ENCODE results near the gene SUB1.
"Not testable (repeated sequence)": the region's sequence is repeated elsewhere in the genome, so short reads cannot be mapped to it uniquely, and the experiment has no call there.

Gene SUB1

GRCh38 chr5:32566319-32567111 lies 18.8 kb upstream of the SUB1 start:
- Histone ChIP-seq H3K27ac (ENCODE audit: low read length) (no peak overlapping the region), H3K9ac (ENCODE audit: low read length) (no peak overlapping the region), H3K9me3 (ENCODE audit: insufficient read depth, low read length) (no peaks in the 10 kb centered on the region), H3K4me2 (ENCODE audit: low read length) (no peak overlapping the region), H3K36me3 (replicated peaks; ENCODE audit: low read depth, low read length) (no peaks in the 10 kb centered on the region), H4K20me1 (ENCODE audit: insufficient read depth, low read length) (no peaks in the 10 kb centered on the region), H3K4me1 (ENCODE audit: low read length) (no peaks in the 10 kb centered on the region), H3K79me2 (ENCODE audit: low read length) (no peaks in the 10 kb centered on the region), H3K4me3 (ENCODE audit: low read length) (no peak overlapping the region), H3K27me3 (ENCODE audit: low read depth, low read length) (peaks cover 27% of the 10 kb centered on the region), H2AFZ (ENCODE audit: low read depth, low read length) (no peak overlapping the region)
- no peak for TF ChIP-seq EZH2phosphoT487 (IDR thresholded peaks at IDR 0.05; ENCODE audit: low read depth)
- TF ChIP-seq, protein P1, sequence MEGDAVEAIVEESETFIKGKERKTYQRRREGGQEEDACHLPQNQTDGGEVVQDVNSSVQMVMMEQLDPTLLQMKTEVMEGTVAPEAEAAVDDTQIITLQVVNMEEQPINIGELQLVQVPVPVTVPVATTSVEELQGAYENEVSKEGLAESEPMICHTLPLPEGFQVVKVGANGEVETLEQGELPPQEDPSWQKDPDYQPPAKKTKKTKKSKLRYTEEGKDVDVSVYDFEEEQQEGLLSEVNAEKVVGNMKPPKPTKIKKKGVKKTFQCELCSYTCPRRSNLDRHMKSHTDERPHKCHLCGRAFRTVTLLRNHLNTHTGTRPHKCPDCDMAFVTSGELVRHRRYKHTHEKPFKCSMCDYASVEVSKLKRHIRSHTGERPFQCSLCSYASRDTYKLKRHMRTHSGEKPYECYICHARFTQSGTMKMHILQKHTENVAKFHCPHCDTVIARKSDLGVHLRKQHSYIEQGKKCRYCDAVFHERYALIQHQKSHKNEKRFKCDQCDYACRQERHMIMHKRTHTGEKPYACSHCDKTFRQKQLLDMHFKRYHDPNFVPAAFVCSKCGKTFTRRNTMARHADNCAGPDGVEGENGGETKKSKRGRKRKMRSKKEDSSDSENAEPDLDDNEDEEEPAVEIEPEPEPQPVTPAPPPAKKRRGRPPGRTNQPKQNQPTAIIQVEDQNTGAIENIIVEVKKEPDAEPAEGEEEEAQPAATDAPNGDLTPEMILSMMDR (IDR thresholded peaks at IDR 0.05; ENCODE audit: low read depth, low read length) = no peak

GRCh38 chr5:32571128-32571527 lies 14.2 kb upstream of the SUB1 start:
- no peak overlapping the region for H3K9ac ChIP-seq (ENCODE audit: low read length)
- peaks cover 24% of the 10 kb centered on the region for H3K4me1 ChIP-seq (ENCODE audit: low read length)
- no peaks in the 10 kb centered on the region for H3K79me2 ChIP-seq (ENCODE audit: low read length)
- H3K9me3 ChIP-seq (ENCODE audit: insufficient read depth, low read length) = no peaks in the 10 kb centered on the region
- H3K27ac ChIP-seq (ENCODE audit: low read length) = no peak overlapping the region
- H3K4me2 ChIP-seq (ENCODE audit: low read length) = no peak overlapping the region
- H3K27me3 ChIP-seq (ENCODE audit: low read depth, low read length) = peaks cover 58% of the 10 kb centered on the region
- peaks cover 13% of the 10 kb centered on the region; the same call in 1 of the 2 replicates for H4K20me1 ChIP-seq (ENCODE audit: insufficient read depth, low read length)
- no peak overlapping the region for H2AFZ ChIP-seq (ENCODE audit: low read depth, low read length)
- no peaks in the 10 kb centered on the region for H3K36me3 ChIP-seq (replicated peaks; ENCODE audit: low read depth, low read length)
- TF ChIP-seq, protein P1 (IDR thresholded peaks at IDR 0.05; ENCODE audit: low read depth, low read length) = no peak
- TF ChIP-seq EZH2phosphoT487 (IDR thresholded peaks at IDR 0.05; ENCODE audit: low read depth) = no peak
- H3K4me3 ChIP-seq (ENCODE audit: low read length) = no peak overlapping the region

- Histone ChIP-seq H3K27me3 (ENCODE audit: low read depth, low read length) (peaks cover 67% of the 10 kb centered on the region), H3K9me3 (ENCODE audit: insufficient read depth, low read length) (no peaks in the 10 kb centered on the region), H3K79me2 (ENCODE audit: low read length) (no peaks in the 10 kb centered on the region), H3K27ac (ENCODE audit: low read length) (no peak overlapping the region; the same call in 1 of the 2 replicates), H3K9ac (ENCODE audit: low read length) (no peak overlapping the region), H2AFZ (ENCODE audit: low read depth, low read length) (no peak overlapping the region), H3K36me3 (replicated peaks; ENCODE audit: low read depth, low read length) (no peaks in the 10 kb centered on the region), H3K4me1 (ENCODE audit: low read length) (peaks cover 28% of the 10 kb centered on the region), H3K4me2 (ENCODE audit: low read length) (peak overlapping the region; percentile 78), H4K20me1 (ENCODE audit: insufficient read depth, low read length) (peaks cover 15% of the 10 kb centered on the region; the same call in 1 of the 2 replicates), H3K4me3 (ENCODE audit: low read length) (peak overlapping the region; percentile 37; the same call in 1 of the 2 replicates)
- TF ChIP-seq, protein P1 (IDR thresholded peaks at IDR 0.05; ENCODE audit: low read depth, low read length) = no peak
- peak; percentile 85; the same call in 1 of the 2 replicates for TF ChIP-seq EZH2phosphoT487 (IDR thresholded peaks at IDR 0.05; ENCODE audit: low read depth)
Observed at GRCh38 chr5:32572778-32573480, 12.4 kb upstream of the SUB1 start.

GRCh38 chr5:32573481-32573854 lies 11.9 kb upstream of the SUB1 start:
- not testable (repeated sequence) for H3K9ac ChIP-seq (ENCODE audit: low read length); H3K79me2 ChIP-seq (ENCODE audit: low read length); H3K9me3 ChIP-seq (ENCODE audit: insufficient read depth, low read length); H3K36me3 ChIP-seq (replicated peaks; ENCODE audit: low read depth, low read length); H2AFZ ChIP-seq (ENCODE audit: low read depth, low read length); H3K27ac ChIP-seq (ENCODE audit: low read length)
- Histone ChIP-seq H3K4me2 (ENCODE audit: low read length) (peak overlapping the region; percentile 46), H3K4me3 (ENCODE audit: low read length) (peak overlapping the region; percentile 18; the same call in 1 of the 2 replicates), H3K4me1 (ENCODE audit: low read length) (peaks cover 33% of the 10 kb centered on the region), H4K20me1 (ENCODE audit: insufficient read depth, low read length) (peaks cover 15% of the 10 kb centered on the region; the same call in 1 of the 2 replicates), H3K27me3 (ENCODE audit: low read depth, low read length) (peaks cover 72% of the 10 kb centered on the region)
